ENCODE measurements around the gene PLB1.
A peak's percentile ranks its signal among the peaks of the same experiment; 100 is the strongest.
"Not testable (repeated sequence)": the region's sequence is repeated elsewhere in the genome, so short reads cannot be mapped to it uniquely, and the experiment has no call there.

PLB1 gene

DNA sequence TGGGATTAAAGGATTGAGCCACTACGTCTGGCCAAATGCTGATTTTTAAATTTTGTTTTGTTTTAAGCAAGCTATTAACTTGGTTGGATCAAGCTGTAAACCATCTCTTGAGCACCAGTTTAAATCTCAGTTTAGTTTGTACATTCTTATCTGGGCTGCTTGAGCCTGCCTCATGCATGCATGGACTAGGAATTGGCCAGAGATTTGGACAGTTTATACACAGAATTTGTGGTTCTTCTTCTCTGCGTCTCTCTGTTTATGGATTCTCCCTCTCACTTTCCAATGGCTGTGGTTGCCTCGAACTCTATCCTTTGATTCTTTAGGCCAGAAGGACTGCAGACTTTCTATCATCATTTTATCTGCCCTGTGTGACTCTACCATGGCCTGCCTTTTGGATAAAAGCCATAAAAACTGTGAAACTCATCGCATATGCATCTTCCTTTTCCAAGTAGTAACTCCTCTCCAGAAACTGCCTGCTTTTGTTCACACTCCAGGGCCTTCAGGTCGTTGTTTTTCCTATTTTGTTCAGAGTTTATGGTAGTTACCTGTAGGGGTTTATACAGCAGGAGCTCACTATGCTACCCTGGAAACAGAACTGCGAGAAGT, 32.5 kb upstream of the PLB1 start:
- intact Hi-C loops (cut with DNase I) = no loop called here
- no peak for DNase-seq

DNA sequence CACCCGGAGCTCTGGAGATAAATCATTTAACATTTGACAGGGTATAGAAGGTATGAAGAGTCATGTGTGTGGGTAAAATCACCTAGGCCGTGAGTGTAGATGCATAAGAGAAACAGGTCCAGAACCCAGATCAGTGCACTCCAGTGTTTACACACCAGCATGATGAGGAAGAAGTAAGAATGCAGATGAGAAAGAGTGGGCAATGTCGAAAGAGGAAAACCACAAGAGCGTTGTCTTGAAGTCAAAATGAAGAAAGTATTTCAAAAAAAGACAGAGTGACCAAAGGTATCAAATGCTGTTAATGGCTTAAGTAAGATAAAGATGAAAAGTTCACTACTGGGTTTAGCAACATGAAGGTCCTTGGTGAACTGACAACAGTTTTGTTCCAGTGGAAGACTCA, 32.0 kb upstream of the PLB1 start:
- DNase-seq = no peak

DNA sequence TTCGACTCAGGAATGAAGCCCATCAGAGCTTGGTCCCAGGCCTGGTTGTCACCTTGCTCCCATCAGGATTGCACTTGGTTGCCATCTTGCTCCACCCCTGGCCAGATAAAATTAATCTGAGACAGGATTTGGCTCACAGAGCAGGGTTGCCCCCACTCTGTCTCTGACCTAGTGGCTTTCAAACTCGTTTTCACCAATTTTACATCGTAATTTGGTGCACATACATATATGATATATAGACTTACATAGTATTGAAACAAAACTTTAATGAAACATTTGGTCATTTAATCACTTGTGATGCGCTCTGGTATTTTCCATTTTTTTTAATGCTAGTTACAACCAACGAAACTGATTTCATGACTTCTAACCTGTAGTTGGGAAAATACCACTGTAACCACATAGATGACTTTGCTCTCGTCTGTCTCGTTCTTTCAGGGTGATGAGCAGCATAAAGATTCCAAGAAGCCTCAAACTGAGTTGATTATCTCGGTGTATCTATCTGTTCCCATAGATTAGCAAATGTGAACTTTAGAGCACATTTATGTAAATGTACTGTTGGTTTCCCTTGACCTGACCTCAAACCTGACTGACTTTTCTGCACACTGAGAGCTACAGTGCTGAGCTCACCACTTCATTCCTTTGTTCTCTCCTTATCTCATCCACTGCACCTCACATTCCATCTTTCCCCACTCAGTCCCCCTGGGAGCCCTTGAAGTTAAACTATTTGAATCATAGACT, 30.5 kb upstream of the PLB1 start:
- no peak for DNase-seq
- intact Hi-C loops (cut with DNase I) = no loop called here

More for the DNA sequence above, 32.0 kb upstream of the PLB1 start:
- intact Hi-C loops (cut with DNase I) = no loop called here

DNA sequence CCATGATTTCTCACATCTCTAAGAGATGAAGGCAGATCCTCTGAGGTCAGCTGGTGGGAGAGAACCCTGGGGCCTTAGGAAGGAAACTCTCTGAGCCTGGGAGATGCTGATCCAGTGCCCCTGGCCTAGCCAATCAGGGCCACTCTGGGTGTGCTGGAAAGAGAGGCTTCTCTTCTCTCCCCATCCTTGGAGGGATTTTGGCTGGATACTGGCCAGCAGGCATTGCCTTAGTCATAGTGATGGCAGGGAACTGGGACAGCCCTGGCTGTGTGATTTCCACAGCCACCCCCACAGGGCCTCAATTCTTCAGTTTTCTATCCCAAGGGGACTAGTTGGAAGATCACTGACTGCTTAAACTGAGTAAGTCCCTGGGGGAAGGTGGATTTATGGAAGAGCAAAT, 26.6 kb upstream of the PLB1 start:
- peak in 1 of 42 donors; percentile 38 for DNase-seq
- intact Hi-C loops (cut with DNase I) = no loop called here

DNA sequence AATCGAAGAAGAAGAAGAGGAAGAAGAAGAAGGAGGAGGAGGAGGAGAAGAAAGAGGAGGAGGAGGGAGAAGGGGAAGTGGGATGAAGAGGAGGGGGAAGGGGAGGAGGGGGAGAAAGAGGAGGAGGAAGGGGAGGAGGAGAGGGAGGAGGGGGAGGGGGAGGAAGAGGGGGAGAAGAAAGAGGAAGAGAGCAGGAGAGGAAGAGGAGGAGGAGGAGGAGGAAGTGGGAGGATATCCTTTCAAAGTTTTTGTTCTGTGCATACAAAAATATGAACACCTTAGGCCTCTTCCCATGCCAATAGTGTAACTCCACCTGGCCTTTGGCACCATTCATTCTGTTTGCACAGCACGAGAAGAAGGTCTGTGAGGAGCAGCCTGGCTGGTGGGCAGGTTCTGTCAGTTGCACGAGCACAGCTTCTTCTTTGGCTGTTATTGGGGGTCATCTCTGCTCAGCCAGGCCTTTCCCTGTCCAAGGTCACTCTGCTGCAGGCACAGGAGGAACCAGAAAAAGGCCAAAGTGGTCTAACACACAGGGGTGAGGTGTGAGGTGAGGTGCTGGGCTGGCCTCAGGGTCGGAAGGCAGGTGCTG, 25.8 kb upstream of the PLB1 start:
- intact Hi-C loops (cut with DNase I) = no loop called here
- no peak for DNase-seq

DNA sequence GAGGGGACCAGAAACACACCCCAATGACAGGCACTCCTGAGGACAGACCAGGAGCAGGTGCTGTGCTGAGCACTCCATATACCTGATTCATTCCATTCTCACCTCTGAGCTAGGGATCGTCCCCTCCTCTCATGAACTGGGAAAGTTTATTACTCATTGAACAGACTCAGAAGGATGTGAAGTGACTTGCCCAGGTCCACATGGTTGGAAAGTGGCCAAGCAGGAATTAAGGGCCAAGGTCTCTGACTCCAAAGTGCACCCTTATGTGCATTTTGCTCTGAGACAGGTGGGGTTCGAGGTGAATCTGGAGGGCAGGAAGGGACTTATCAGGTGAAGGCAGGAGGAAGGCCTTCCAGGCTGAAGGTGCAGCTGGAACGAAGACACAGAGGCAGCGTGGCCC, 25.1 kb upstream of the PLB1 start:
- no peak for DNase-seq

DNA sequence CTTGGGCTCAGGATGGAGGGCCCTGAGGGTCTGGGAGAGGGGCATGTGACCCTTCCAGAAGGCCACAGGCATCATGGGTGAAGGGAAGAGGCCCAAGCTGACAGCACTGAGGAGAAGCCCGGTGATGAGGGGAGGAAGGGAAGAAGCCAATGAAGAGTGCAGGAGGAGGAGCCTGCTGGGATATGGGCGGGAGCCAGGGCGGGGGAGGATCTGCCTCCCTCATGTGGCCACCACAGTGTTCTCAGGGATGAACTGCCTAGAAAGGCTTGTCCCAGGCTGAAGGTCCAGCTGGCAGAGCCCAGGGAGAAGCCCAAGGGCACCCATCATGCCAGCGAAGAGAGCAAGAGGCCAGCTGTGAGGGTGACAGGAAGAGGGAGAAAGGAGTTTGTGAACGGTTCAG, 24.6 kb upstream of the PLB1 start:
- no peak for DNase-seq
- intact Hi-C loops (cut with DNase I) = no loop called here

More for the DNA sequence above, 25.1 kb upstream of the PLB1 start:
- intact Hi-C loops (cut with DNase I) = no loop called here

DNA sequence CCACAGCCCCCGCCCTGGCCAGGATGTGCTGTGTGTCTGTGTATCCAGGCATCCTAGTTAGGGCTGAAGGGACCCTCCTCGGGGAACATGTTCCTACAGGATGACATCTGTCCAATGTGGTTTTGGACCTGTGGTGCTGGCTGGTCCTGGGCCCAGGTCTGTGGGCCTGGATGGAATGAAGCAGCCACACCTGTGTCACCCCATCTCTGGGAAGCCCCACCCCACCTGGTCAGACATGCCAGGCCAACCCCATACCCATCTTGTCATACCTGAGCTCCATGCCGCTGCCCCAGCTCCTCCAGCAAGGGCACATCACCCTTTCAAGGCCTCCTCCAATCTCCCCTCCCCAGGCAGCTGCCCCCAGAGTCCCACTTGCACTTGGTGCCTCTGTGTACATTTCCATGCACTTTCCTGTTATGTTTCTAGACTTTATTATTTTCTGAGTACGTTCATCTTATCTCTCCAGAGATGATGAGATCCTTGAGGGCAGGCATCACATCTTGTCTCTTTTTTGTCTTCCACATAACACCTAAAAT, 24.1 kb upstream of the PLB1 start:
- intact Hi-C loops (cut with DNase I) = no loop called here
- DNase-seq = no peak

DNA sequence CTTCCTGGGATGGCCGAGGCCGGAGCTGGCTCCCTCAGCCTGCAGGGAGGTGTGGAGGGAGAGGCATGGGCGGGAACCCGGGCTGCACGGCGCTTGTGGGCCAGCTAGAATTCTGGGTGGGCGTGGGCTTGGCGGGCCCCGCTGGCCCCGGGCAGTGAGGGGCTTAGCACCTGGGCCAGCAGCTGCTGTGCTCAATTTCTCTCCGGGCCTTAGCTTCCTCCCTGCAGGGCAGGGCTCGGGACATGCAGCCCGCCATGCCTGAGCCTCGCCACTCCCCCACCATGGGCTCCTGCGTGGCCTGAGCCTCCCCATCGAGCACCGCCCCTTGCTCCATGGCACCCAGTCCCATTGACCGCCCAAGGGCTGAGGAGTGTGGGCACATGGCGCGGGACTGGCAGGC, 23.2 kb upstream of the PLB1 start:
- DNase-seq; intact Hi-C loops (cut with DNase I): not testable (repeated sequence)

DNA sequence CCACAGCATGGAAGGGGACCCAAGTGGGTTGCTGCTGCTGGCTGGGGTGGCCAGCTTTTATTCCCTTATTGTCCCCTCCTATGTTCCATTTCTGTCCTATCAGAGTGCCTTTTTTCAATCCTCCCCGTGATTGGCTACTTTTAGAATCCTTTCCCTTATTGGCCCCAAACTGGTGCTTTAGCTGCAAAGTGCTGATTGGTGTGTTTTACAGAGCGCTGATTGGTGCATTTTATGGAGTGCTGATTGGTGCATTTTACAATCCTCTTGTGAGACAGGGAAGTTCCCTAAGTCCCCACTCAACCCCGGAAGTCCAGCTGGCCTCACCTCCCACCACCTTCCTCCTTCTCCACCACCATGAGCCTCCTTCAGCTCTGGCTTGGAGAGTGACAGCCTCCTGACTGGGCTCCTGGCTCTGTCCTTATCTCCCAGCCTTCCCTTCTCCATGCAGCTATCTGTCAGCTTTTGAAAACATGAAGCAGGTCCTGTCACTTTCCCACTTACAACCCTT, 20.7 kb upstream of the PLB1 start:
- intact Hi-C loops (cut with DNase I) = no loop called here
- no peak for DNase-seq

DNA sequence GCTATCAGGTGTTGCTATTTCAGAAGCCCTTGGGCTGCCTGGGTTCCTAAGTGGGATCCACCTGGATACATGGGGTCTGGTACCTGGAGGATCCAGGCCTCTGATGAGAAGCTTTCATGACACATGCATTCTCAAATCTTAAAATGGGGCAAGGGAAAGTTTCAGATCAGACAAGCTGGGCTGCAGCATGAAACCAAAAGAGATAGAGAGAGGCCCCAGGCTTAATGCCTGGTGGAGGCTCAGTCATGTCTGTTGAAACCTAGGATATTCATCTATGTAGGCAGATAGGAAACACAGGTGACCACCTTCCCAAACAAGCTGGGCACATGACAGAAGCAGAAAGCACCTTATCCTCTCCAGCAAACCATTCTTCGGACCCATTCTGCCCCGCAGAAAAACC, 18.8 kb upstream of the PLB1 start:
- no peak for DNase-seq
- intact Hi-C loops (cut with DNase I) = no loop called here

DNA sequence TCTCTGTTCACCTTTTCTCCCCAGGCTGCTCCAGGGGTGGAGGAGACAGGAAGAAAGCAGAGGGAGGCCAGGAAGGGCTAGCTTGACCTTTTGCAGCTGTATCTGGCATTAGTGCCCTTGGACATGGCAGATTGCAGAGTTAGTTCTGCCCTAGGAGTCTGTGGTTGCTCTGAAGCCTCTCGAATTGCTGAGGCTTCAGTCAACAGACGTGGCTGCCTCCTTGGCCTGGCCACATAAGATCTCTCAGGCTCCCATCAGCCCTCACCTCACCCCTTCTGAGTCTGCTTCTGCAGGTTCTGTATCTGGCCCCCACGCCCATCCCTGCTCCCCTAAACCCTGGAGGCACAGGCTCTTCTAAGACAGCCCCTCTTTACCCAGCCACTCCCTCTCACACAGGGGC, 18.2 kb upstream of the PLB1 start:
- intact Hi-C loops (cut with DNase I) = no loop called here
- DNase-seq = no peak

DNA sequence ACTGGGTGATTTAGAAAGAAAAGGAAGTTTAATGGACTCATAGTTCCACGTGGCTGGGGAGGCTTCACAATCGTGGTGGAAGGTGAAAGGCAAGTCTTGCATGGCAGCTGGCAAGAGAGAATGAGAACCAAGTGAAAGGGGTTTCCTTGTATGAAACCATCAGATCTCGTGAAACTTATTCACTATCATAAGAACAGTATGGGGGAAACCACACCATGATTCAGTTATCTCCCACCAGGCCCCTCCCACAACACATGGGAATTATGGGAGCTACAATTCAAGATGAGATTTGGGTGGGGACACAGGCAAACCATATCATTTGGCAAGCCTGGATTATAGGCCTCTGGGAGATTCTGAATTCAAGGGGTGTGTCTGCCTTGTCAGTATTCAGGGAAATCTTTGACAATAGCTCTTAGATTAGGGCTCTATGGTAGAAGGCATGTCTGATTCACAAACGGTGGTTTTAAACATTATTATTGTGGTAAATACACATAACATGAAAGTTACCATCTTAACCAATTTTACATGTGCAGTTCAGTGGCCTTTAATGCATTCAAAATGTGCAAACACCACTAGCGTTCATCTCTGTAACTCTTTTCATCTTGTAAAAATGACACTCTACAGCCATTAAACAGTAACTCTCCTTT, 15.3 kb upstream of the PLB1 start:
- intact Hi-C loops (cut with DNase I) = no loop called here
- DNase-seq = no peak

DNA sequence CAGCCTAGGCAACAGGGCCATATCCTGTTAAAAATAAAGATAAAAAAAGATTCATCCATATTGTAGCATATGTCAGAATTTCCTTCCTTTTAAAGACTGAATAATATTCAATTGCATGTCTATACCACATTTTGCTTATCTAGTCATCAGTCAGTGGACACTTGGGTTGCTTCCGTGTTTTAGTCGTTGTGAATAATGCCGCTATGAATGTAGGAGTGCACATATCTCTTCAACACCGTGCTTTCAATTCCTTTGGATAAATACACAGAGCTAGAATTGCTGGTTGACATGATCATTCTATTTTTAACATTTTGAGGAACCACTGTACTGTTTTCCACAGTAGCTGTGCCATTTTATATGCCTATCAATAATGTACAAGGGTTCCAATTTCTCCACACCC, 14.0 kb upstream of the PLB1 start:
- intact Hi-C loops (cut with DNase I) = no loop called here
- DNase-seq = no peak

DNA sequence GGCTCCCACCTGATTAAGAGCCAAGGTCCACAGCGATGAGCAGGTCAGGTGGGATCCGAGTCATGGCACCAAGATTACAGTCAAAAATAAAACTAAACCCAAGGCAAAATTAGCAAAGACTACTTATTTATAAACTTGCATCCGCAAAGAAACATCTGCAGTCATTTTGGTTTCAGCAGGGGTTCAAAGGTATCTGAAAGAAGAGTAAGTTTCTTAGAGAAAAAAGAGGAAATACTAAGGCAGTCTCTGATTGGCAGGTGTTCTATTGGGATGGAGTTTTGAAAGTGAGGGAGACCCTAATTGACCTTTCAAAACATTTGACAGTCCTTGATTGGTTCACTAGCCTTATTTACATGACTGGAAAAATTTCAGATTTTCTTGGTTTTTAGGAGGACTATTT, 11.0 kb upstream of the PLB1 start:
- no peak for DNase-seq
- intact Hi-C loops (cut with DNase I) = no loop called here

DNA sequence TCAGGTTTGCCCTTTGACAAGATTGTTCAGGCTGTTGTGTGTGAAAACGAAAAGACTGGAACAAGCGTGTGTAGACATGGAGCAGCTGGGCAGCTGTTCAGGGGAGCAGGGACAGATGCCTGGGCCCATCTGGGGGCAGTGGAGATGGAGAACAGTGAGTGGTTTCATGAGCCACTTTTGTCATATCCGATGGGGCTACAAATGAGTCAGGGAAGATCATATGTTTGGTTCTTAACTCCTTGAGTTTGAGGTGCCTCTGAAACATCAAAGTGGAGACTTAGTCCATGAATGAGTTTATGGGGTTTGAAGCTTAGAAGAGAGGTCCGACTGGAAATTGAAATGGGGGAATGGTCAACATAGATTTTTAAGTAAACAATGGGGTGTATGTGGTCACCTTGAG, 9.3 kb upstream of the PLB1 start:
- intact Hi-C loops (cut with DNase I) = no loop called here
- DNase-seq = no peak

DNA sequence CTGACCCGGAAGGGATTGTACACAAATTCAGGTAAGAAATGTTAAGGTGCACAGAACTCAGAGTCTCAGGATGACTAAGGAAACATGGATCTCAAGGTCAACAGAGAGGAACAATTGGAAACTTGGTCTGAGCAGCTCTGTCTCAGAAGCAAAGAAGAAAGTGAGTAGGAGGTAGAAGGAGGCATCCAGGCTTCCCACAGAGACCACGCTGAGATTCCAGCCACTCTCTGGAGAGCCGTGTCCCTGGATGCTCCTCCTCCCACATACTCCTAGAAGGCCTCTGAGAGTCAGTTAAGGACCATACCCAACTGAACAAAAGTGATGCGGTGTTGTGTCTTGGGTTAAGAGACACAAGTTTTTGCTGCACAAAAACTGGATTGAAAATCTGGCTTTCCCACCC, 8.6 kb upstream of the PLB1 start:
- intact Hi-C loops (cut with DNase I) = no loop called here

DNA sequence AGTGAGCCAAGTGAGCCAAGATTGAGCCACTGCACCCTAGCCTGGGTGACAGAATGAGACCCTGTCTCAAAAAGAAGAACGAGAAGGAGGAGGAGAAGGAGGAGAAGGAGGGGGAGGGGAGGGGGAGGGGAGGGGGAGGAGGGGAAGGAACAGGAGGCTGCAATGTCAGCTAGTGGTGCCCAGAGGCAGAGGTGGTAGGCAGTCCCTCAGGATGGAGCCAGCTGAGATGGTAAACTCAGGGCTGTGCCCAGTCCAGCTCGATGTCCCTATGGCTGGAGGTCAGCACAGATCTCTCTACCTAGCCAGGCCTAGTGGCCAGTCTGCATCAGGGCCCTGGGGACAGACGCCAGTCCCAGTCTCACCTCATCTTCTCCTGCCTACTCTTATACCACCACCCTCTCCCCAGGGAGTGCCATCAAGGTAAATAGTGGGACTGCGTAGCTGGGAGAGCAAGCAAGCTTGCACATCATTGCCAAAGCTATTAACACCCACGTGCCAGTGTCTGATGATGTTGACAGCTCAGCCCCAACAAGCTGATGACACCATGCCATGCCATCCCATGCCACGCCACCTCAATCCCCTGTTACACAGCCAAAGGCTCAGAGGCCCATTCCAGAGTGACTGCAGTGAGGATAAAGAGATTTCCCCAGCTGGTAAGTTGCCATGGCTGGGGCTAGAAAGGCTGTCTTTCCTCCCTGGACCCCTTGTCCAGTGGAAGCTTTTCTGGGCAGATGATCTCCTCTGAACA, 7.6 kb upstream of the PLB1 start:
- intact Hi-C loops (cut with DNase I) = no loop called here
- no peak for DNase-seq

More for the DNA sequence above, 8.6 kb upstream of the PLB1 start:
- DNase-seq = no peak

DNA sequence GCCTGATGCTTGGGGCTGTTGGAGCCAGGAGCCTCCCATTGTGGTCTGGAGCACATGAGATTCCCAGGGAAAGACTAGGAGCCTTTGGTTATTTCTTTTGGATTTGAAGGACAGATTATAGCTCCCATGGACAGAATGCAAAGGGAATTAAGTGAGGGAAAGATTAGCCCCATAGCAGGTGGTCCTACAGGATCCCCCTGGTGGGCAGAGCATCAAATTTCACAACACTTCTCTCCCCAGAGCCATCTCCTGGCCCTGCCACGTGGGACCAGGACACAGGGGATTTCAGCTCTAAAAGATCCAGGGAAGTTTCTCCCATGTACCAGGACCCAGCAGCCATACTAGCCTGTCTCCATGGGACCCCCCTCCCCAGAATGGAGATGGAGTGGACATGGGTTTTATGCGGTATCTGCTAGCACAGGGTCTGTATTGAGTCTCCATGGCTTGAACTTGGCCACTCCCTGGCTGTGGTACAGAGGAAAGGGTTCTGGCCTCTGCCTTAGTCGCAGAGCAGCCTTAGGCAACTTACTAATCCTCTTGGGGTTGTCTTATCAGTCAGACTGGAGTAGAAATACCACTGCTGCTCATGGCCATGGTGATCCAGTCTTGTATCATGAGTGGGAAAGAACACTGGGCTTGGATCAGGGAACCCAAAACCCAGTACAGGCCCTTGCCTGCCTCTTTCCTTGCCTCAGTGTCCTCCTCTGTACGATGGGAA, 6.8 kb upstream of the PLB1 start:
- no peak for DNase-seq
- intact Hi-C loops (cut with DNase I) = no loop called here
